Testis (tissue), 2 donors: Measurements from ENCODE around the gene BRAF.

ENCODE experiments used
- CTCF ChIP-seq, 3 experiments: fragments of 450-650 bp in 2 of 3; fragments of 200-600 bp in 1 of 3; sonication (generic) in 1 of 3; IDR thresholded peaks; one replicate each; pipeline ENCODE4 v1.5.1; 2016 to 2019; ENCODE audit warnings: antibody characterized with exemption in 3 of 3, mild to moderate bottlenecking in 2 of 3, moderate library complexity in 1 of 3
- POLR2A ChIP-seq: fragments of 450-650 bp; IDR thresholded peaks from one replicate; pipeline ENCODE4 v1.6.1; 2017; ENCODE audit warnings: antibody characterized with exemption, mild to moderate bottlenecking, moderate library complexity

DNA sequence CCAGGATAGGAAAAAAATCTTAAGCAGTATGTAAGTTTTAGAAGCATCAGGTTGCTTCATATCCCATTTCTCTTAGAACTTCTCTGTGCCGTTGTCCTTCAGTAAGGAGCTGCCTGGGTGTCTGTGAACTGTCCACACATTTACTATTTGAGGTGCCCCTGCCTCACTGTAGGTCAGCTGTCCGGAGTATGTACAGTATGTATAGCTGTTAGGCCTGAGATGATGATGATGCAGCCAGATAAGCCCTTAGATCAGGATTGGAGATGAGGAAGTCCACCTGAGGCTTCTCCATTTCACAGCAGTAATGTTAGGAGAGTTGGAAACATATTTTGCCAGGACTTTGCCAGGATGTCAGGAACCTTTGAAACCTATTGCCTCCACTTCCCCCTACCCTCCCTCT lies 220.5 kb downstream of the BRAF start:
- TF ChIP-seq POLR2A (no peak), CTCF (IDR thresholded peaks at IDR 0.05) (no peak)
